HTERT RPE-1 (cell line): ENCODE results near the gene PRTFDC1.
"Not testable (repeated sequence)": the region's sequence is repeated elsewhere in the genome, so short reads cannot be mapped to it uniquely, and the experiment has no call there.

ENCODE experiments used
- in situ Hi-C: fragments of 300-500 bp; cut with MboI; formaldehyde crosslinking; loops from 4 replicates; pipeline ENCODE4 v1.14.3; 2020; ENCODE audit warnings: low sequenced_read_pairs

Gene PRTFDC1

GRCh38 chr10:24966962-24967481 is 14.6 kb upstream of the PRTFDC1 start:
- in situ Hi-C loops, result no loop called here

- in situ Hi-C loops, result no loop called here
These were observed 12.6 kb upstream of the PRTFDC1 start for GRCh38 chr10:24965051-24965450.

- in situ Hi-C loops, result no loop called here
These were observed 11.2 kb upstream of the PRTFDC1 start for GRCh38 chr10:24963521-24964041.

GRCh38 chr10:24962995-24963394 is 10.6 kb upstream of the PRTFDC1 start:
- in situ Hi-C loops, result no loop called here

GRCh38 chr10:24961582-24961981 is 9.2 kb upstream of the PRTFDC1 start:
- in situ Hi-C loops, result no loop called here

- in situ Hi-C loops, result no loop called here
These were observed 7.0 kb upstream of the PRTFDC1 start for GRCh38 chr10:24959382-24959730.

- in situ Hi-C loops, result no loop called here
These were observed 6.4 kb upstream of the PRTFDC1 start for GRCh38 chr10:24958721-24959381.

GRCh38 chr10:24958091-24958720 is 5.8 kb upstream of the PRTFDC1 start:
- in situ Hi-C loops, result no loop called here

GRCh38 chr10:24957624-24958051 is 5.2 kb upstream of the PRTFDC1 start:
- in situ Hi-C loops, result not testable (repeated sequence)

GRCh38 chr10:24953675-24954074 is 1.3 kb upstream of the PRTFDC1 start:
- in situ Hi-C loops, result no loop called here

GRCh38 chr10:24952707-24953645 is 570 bp upstream of the PRTFDC1 start:
- in situ Hi-C loops, result no loop called here

GRCh38 chr10:24951201-24952142 is 934 bp downstream of the PRTFDC1 start:
- in situ Hi-C loops, result no loop called here

- in situ Hi-C loops, result no loop called here
These were observed 2.0 kb downstream of the PRTFDC1 start for GRCh38 chr10:24950439-24950838.

GRCh38 chr10:24949616-24950015 is 2.8 kb downstream of the PRTFDC1 start:
- in situ Hi-C loops, result no loop called here

- in situ Hi-C loops, result no loop called here
These were observed 4.9 kb downstream of the PRTFDC1 start for GRCh38 chr10:24947304-24948097.

- in situ Hi-C loops, result no loop called here
These were observed 7.7 kb downstream of the PRTFDC1 start for GRCh38 chr10:24944512-24945255.

- in situ Hi-C loops, result no loop called here
These were observed 13.9 kb downstream of the PRTFDC1 start for GRCh38 chr10:24938525-24938924.

GRCh38 chr10:24938076-24938475 is 14.3 kb downstream of the PRTFDC1 start:
- in situ Hi-C loops, result no loop called here
